ENCODE data around the gene PMEL. TPM values are rescaled to one million over a fixed set of nuclear protein-coding genes. Genes with fewer than 3 reads are reported as not detected.

The PMEL gene
- total and polyA plus RNA-seq, 2 of the 8 experiments (the other 6 are each of a cell fraction or from before 2014, with no cell fraction given): 120 to 382 TPM

DNA sequence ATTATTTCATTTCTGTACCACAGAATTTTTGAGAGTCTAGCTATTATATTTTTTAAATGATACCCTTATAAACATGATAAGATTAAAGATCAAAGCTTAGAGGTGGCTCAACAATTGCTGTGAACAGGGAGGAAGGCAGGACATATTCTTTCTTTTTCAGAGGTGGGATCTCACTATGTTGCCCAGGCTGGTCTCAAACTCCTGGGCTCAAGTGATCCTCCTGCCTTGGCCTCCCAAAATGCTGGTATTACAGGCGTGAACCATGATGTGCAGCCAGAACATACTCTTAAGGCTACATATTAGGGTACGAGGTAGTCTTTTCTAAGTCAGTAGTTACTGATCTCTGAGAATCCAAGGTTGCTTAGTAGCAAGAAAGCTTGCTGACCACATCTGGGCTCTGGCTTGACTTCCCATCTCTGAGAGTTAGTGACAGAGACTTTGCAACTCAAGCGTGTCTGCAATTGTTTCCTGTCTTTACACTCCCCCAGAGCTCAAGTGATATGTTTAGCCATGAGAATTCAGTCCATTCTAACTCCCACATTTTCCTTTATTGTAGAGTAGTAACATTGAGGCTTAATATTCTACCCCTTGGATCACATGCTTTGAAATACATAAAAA, 16.6 kb upstream of the PMEL start:
- CTCF ChIA-PET (ENCODE audit: partially characterized antibody): interaction anchor here (0.6 to 3.5 kb wide), 8 partner anchors 8 to 162 kb away, joined by 3 to 21 read pairs (median 4); no protein-coding TSS in a partner anchor
- Histone ChIP-seq H2BK5ac (ENCODE audit: low read depth, low read length) (no peak overlapping the region), H2AK5ac (ENCODE audit: low read depth, low read length) (no peak overlapping the region), H2BK15ac (ENCODE audit: low read length) (no peak overlapping the region), H3K14ac (ENCODE audit: insufficient read length) (no peak overlapping the region), H3K36me3 (ENCODE audit: control insufficient read depth in 2 of 4, insufficient read depth in 4 of 4, low read length in 3 of 4) (peaks cover 0 to 29% (median 2%) of the 10 kb centered on the region in 4 experiments; a peak in 5 of 8 replicates), H4K5ac (ENCODE audit: insufficient read length, low read depth, low read length) (no peak overlapping the region), H3K18ac (ENCODE audit: extremely low read depth, low read length) (no peak overlapping the region), H4K20me1 (replicated peaks in 1 of 2; ENCODE audit: control insufficient read depth in 1 of 2, insufficient read depth in 2 of 2, low read length in 2 of 2) (peaks cover 2% of the 10 kb centered on the region in 2 experiments), H2BK120ac (replicated peaks; ENCODE audit: low read depth, low read length) (no peak overlapping the region), H3K4me2 (ENCODE audit: insufficient read depth in 1 of 2, low read depth in 2 of 2, low read length in 2 of 2) (no peak overlapping the region), H3K27me3 (replicated peaks in 1 of 4; ENCODE audit: control insufficient read depth in 3 of 4, extremely low read depth in 1 of 4, insufficient read depth in 3 of 4, low read length in 3 of 4) (no peaks in the 10 kb centered on the region), H3K9ac (replicated peaks in 1 of 4; ENCODE audit: extremely low read depth in 1 of 4, low read depth in 3 of 4, low read length in 3 of 4) (no peak overlapping the region; a peak in 1 of 7 replicates), H3K79me2 (ENCODE audit: control insufficient read depth in 1 of 2, insufficient read depth in 2 of 2, low read length in 2 of 2) (peaks cover 0 to 8% of the 10 kb centered on the region in 2 experiments; a peak in 2 of 4 replicates), H4K8ac (ENCODE audit: extremely low read depth, insufficient read depth, low read length) (no peak overlapping the region), H2AFZ (ENCODE audit: low read length) (no peak overlapping the region), H3K23ac (ENCODE audit: insufficient read length) (no peak overlapping the region), H3K4ac (replicated peaks; ENCODE audit: insufficient read length, low read depth, low read length) (no peak overlapping the region), H3K27ac (ENCODE audit: low read depth, low read length) (no peak overlapping the region), H3K4me1 (replicated peaks in 1 of 4; ENCODE audit: control insufficient read depth in 3 of 4, insufficient read depth in 4 of 4, low read length in 3 of 4) (no peaks in the 10 kb centered on the region), H2BK12ac (ENCODE audit: low read depth, low read length) (no peak overlapping the region), H2BK20ac (ENCODE audit: low read length) (no peak overlapping the region), H4K91ac (replicated peaks; ENCODE audit: insufficient read length, low read length) (no peak overlapping the region), H3K79me1 (ENCODE audit: low read depth, low read length) (no peaks in the 10 kb centered on the region; the same call in 1 of the 2 replicates), H3K23me2 (ENCODE audit: low read depth, low read length) (no peaks in the 10 kb centered on the region), H3K4me3 (ENCODE audit: extremely low read depth in 1 of 4, insufficient read depth in 2 of 4, low read depth in 3 of 4, low read length in 4 of 4) (no peak overlapping the region), H3K9me3 (ENCODE audit: insufficient read depth in 2 of 2, low read depth in 1 of 2, low read length in 1 of 2) (no peaks in the 10 kb centered on the region), H3K56ac (replicated peaks; ENCODE audit: insufficient read length, low read depth, low read length) (no peak overlapping the region)
- no peak for DNase-seq (ENCODE audit: low read depth in 1 of 2, low spot score in 2 of 2)
- FAIRE-seq: no peak
- POLR2A ChIA-PET (ENCODE audit: partially characterized antibody): interaction anchor here (0.6 to 4.3 kb wide), 6 partner anchors 8 to 152 kb away, joined by 3 to 24 read pairs (median 4); partner anchors contain the start of genes PMEL, RAB5B and SUOX
- WGBS, 2 experiments (ENCODE audit: extremely low coverage in 1 of 2, insufficient coverage in 1 of 2, insufficient read length in 1 of 2, insufficient replicate concordance in 2 of 2, low coverage in 1 of 2, low lambda C conversion rate in 2 of 2, missing lambda C conversion rate in 1 of 2): 93% methylated on average over 3 of the region's 3 CpGs; no CpG with 5 or more reads in 1 of the 2 experiments
- TF ChIP-seq CBX5 (IDR thresholded peaks at IDR 0.05; ENCODE audit: low read depth, low read length) (no peak), HDAC2 (IDR thresholded peaks at IDR 0.05; ENCODE audit: borderline replicate concordance in 1 of 2, low read depth in 2 of 2, low read length in 2 of 2) (no peak), POLR2AphosphoS5 (IDR thresholded peaks at IDR 0.05; ENCODE audit: low read depth, low read length) (no peak), CBX8 (IDR thresholded peaks at IDR 0.05; ENCODE audit: borderline replicate concordance, low read depth, low read length) (no peak), GTF2F1 (IDR thresholded peaks at IDR 0.05; ENCODE audit: borderline replicate concordance, low read depth, low read length) (no peak), RFX5 (IDR thresholded peaks at IDR 0.05; ENCODE audit: borderline replicate concordance, low read depth, low read length) (no peak), TAF7 (optimal IDR thresholded peaks at IDR 0.05; ENCODE audit: borderline replicate concordance, low read depth, low read length) (no peak), RAD21 (IDR thresholded peaks at IDR 0.05 in 1 of 2, conservative IDR thresholded peaks at IDR 0.05 in 1 of 2; ENCODE audit: low read depth in 2 of 2, low read length in 2 of 2) (no peak), KDM5A (IDR thresholded peaks at IDR 0.05; ENCODE audit: low read length) (no peak), EP300 (IDR thresholded peaks at IDR 0.05; ENCODE audit: borderline replicate concordance in 1 of 2, low read depth in 2 of 2, low read length in 2 of 2) (no peak), JUND (IDR thresholded peaks at IDR 0.05; ENCODE audit: low read length) (no peak), BRCA1 (IDR thresholded peaks at IDR 0.05; ENCODE audit: low read depth, low read length) (no peak)

All from H1 (cell line).